ENCODE results near the gene HRH1. TPM values are rescaled to one million over a fixed set of nuclear protein-coding genes. Genes with fewer than 3 reads are reported as not detected.

Gene HRH1
- total RNA-seq, 1 donor from 2014 or later, result 0.19 TPM

DNA sequence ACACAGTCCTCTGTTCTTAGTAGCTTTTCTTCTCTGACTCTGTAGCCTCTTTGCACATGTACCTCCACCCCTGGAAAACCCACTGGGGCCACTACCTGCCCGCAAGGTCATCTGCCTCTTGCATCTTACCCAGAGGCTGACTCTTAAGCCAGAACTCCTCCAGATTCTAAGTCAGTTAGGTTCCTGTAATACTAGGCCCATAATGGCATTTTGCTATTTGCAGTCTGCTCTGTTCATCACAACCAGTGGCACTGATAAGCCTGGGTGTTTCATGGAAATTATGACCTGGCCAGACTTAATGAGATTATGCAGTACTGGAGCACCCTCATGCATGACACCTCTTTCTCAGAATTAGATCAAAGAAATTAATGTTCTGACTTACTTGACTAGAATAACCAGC, 86.2 kb downstream of the HRH1 start:
- Mint-ChIP-seq H3K27me3 (ENCODE audit: insufficient read depth, low read depth) (peaks cover 2% of the 10 kb centered on the region), H3K36me3 (no peaks in the 10 kb centered on the region), H3K9me3 (no peaks in the 10 kb centered on the region), H3K27ac (no peak overlapping the region), H3K4me3 (no peak overlapping the region), H3K4me1 (no peaks in the 10 kb centered on the region)
- Histone ChIP-seq H3K27me3 (no peaks in the 10 kb centered on the region), H3K4me1 (no peaks in the 10 kb centered on the region), H3K36me3 (no peaks in the 10 kb centered on the region), H3K9me3 (ENCODE audit: low read depth) (no peaks in the 10 kb centered on the region), H4K20me1 (ENCODE audit: low read depth) (no peaks in the 10 kb centered on the region), H2AFZ (replicated peaks) (no peak overlapping the region), H3K9ac (no peak overlapping the region), H3K27ac (no peak overlapping the region), H3K79me2 (ENCODE audit: low read depth) (no peaks in the 10 kb centered on the region), H3K4me2 (no peak overlapping the region), H3F3A (ENCODE audit: low read depth) (no peaks in the 10 kb centered on the region), H3K4me3 (no peak overlapping the region)
- no peak for DNase-seq (ENCODE audit: low spot score)
- no peak for TF ChIP-seq CTCF (IDR thresholded peaks at IDR 0.05)
- TF ChIP-seq EZH2 (IDR thresholded peaks at IDR 0.05), result no peak
- TF ChIP-seq EZH2phosphoT487 (IDR thresholded peaks at IDR 0.05), result no peak

GRCh38 chr3:11244121-11244677, 89.9 kb downstream of the HRH1 start:
- DNase-seq (ENCODE audit: low spot score), result no peak

GRCh38 chr3:11245276-11245675, 91.0 kb downstream of the HRH1 start:
- Histone ChIP-seq H3F3A (ENCODE audit: low read depth) (no peaks in the 10 kb centered on the region), H3K9me3 (ENCODE audit: low read depth) (no peaks in the 10 kb centered on the region), H3K27ac (no peak overlapping the region), H3K4me2 (no peak overlapping the region), H3K79me2 (ENCODE audit: low read depth) (no peaks in the 10 kb centered on the region), H4K20me1 (ENCODE audit: low read depth) (no peaks in the 10 kb centered on the region), H2AFZ (replicated peaks) (no peak overlapping the region), H3K36me3 (no peaks in the 10 kb centered on the region), H3K27me3 (no peaks in the 10 kb centered on the region), H3K9ac (no peak overlapping the region), H3K4me3 (no peak overlapping the region), H3K4me1 (no peaks in the 10 kb centered on the region)
- no peak overlapping the region for H3K27ac Mint-ChIP-seq
- no peaks in the 10 kb centered on the region for H3K4me1 Mint-ChIP-seq
- no peak overlapping the region for H3K4me3 Mint-ChIP-seq
- TF ChIP-seq CTCF (IDR thresholded peaks at IDR 0.05), result no peak
- no peak for TF ChIP-seq EZH2 (IDR thresholded peaks at IDR 0.05)
- no peak for TF ChIP-seq EZH2phosphoT487 (IDR thresholded peaks at IDR 0.05)
- peaks cover 4% of the 10 kb centered on the region for H3K27me3 Mint-ChIP-seq (ENCODE audit: insufficient read depth, low read depth)
- no peaks in the 10 kb centered on the region for H3K36me3 Mint-ChIP-seq
- no peak for DNase-seq (ENCODE audit: low spot score)
- no peaks in the 10 kb centered on the region for H3K9me3 Mint-ChIP-seq

More at GRCh38 chr3:11244121-11244677, 89.9 kb downstream of the HRH1 start:
- Histone ChIP-seq H4K20me1 (ENCODE audit: low read depth) (no peaks in the 10 kb centered on the region), H3K27ac (no peak overlapping the region), H3F3A (ENCODE audit: low read depth) (no peaks in the 10 kb centered on the region), H3K4me3 (no peak overlapping the region), H3K4me2 (no peak overlapping the region), H3K9me3 (ENCODE audit: low read depth) (no peaks in the 10 kb centered on the region), H3K79me2 (ENCODE audit: low read depth) (no peaks in the 10 kb centered on the region), H3K27me3 (no peaks in the 10 kb centered on the region), H3K9ac (no peak overlapping the region), H3K36me3 (no peaks in the 10 kb centered on the region), H2AFZ (replicated peaks) (peak overlapping the region; percentile 72), H3K4me1 (no peaks in the 10 kb centered on the region)
- H3K36me3 Mint-ChIP-seq, result no peaks in the 10 kb centered on the region
- peaks cover 4% of the 10 kb centered on the region for H3K27me3 Mint-ChIP-seq (ENCODE audit: insufficient read depth, low read depth)
- no peaks in the 10 kb centered on the region for H3K9me3 Mint-ChIP-seq
- no peaks in the 10 kb centered on the region for H3K4me1 Mint-ChIP-seq
- TF ChIP-seq EZH2 (IDR thresholded peaks at IDR 0.05) (no peak), EZH2phosphoT487 (IDR thresholded peaks at IDR 0.05) (no peak), CTCF (IDR thresholded peaks at IDR 0.05) (no peak)
- no peak overlapping the region for H3K27ac Mint-ChIP-seq
- no peak overlapping the region for H3K4me3 Mint-ChIP-seq
